Fibroblast of skin of left biceps (primary cell): Measurements from ENCODE around the gene AKT1S1.

Source experiments
- DNase-seq, 2 experiments: peaks; one replicate each; pipeline ENCODE4 v3.0.0-alpha.2; 2013; ENCODE audit warnings: low read depth in 2 of 2

AKT1S1 gene

DNA sequence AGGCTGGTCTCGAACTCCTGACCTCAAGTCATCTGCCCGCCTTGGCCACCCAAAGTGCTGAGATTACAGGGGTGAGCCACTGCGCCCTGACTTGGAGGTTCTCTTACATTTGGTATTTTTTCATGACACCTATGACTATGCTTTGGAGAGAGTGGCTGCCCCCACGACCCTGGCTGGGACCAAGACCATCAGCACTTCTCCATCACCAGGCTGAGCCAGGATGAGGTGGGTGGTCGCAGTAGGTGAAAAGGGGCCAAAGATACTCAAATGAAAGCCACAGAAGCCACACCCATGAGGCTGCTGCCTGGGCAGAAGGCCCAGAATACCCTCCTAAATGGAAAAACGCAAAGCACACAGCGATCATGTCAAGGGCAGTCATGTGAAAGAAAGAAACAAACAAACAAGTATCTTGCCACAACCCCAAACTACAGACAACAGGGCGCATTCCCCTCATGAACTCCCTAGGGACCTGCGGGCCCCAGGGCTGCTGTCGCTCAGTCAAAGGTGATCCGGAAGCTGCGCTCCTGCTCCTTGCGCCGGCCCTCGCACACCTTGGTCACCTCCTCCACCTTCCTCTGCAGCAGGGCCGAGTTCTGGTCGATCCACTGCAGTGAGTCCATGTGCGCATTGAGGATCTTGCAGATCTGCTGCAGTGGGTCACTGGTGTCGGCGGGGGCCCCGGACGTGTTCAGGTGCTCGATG lies 30.7 kb upstream of the AKT1S1 start:
- no peak for DNase-seq

DNA sequence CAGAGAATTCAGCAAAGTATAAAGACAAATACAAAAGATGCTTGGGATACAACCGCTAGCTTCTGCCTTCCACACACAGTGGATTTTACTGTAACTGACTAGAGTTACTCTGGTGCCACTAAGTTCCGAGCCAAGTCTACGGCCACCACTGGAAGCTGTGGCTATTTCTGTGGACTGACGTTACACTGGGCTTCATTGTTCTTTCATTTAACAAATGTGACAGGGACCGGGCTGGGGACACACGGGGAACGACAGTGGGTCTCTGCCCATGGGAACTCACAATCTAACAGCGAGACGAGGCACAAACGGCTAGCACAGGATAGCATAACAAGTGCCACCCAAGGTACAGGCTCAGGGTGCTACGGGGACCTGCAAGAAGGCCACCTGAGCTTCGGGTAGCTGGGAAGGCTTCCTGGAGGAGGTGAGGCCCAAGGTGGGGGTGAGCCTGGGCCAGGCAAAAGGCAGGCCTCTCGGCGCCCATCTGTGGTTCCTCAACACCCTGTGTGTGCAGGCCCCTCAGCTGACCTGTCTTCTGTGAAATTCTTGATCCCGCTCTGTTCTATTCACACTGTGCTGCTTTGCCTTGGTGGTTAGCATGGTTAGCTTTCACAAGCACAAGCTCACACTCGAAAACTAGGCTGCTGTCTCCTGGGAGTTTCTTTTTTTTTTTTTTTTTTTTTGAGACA lies 29.9 kb upstream of the AKT1S1 start:
- no peak for DNase-seq

GRCh38 chr19:49904136-49904535 lies 27.0 kb upstream of the AKT1S1 start:
- DNase-seq, result no peak

- no peak for DNase-seq
Measured at GRCh38 chr19:49896863-49897621, 19.9 kb upstream of the AKT1S1 start, which contains the start of gene IL4I1. Gene IL4I1, minus strand, starts transcription at chr19:49896887. Its CDS starts 727 bp downstream, at chr19:49896160.

- DNase-seq, result no peak
Measured at GRCh38 chr19:49895566-49896297, 18.6 kb upstream of the AKT1S1 start.

- no peak for DNase-seq
Measured at GRCh38 chr19:49894879-49895565, 17.9 kb upstream of the AKT1S1 start.

GRCh38 chr19:49894011-49894664 lies 17.0 kb upstream of the AKT1S1 start:
- DNase-seq, result no peak

DNA sequence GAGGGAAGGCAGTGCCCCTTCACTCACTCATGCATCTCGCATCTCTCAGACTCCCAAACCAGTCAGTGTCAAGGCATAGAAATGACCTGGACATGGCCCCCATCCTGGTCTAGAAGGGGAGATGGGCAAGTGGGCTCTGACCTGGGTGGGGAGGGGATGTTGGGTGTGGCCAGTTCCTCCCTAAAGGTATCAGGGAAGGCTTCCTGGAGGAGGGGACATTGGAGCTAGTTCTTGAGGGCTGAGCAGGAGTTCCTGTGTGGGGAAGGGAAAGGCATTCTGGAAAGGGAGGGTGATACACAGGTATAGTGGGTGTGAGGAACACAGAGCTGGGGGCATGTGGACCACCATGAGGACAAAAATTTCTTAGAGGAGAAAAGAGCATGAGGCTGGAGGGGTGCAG lies 15.6 kb upstream of the AKT1S1 start:
- DNase-seq, result no peak

GRCh38 chr19:49891393-49891792 lies 14.2 kb upstream of the AKT1S1 start:
- no peak for DNase-seq

DNA sequence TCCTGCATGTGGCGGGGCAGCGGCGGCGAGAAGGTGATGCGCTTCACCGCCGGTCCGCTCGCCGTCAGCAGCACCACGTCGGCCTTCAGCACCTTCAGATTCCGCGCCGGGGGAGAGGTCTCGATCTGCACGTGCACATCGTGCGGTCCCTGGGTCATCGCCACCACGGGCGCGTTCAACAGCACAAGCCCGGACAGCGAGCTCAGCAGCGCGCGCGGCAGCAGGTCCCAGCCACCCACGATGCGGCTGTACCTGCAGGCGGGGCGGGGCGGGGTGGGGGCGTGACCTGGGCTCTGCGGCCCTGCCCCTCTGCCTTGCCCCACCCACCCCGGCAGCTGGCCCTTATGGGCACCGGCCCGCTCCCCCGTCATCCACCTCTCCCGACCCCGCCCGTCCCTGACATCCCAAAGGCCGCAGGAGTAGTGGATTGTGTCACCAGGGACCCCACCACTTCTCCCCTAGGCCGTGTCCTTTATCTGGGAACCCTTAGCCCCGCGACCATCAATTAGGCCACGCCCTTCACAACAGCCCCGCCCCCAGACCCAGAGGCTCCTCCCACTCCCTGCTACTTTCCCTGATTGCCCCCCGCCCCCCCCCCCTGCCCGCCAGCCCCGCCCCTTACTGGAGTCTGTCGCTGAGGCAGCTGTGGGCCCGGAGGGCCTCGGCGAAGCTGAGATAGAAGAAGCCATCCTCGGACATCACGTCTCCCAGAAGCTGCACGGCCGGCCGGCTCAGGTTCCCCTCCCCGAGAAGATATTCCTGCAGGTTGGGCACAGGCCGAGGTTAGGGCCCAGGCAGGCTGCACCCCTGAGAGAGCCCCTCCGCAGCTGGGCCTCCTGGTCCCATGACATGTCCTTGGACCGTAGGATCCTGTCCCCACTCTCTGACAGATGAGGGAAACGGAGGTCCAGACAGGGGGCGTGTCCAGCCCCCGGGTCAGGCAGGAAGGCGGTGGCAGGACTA lies 13.5 kb upstream of the AKT1S1 start:
- DNase-seq, result no peak

- DNase-seq, result no peak
Measured at GRCh38 chr19:49889687-49890348, 12.7 kb upstream of the AKT1S1 start.

DNA sequence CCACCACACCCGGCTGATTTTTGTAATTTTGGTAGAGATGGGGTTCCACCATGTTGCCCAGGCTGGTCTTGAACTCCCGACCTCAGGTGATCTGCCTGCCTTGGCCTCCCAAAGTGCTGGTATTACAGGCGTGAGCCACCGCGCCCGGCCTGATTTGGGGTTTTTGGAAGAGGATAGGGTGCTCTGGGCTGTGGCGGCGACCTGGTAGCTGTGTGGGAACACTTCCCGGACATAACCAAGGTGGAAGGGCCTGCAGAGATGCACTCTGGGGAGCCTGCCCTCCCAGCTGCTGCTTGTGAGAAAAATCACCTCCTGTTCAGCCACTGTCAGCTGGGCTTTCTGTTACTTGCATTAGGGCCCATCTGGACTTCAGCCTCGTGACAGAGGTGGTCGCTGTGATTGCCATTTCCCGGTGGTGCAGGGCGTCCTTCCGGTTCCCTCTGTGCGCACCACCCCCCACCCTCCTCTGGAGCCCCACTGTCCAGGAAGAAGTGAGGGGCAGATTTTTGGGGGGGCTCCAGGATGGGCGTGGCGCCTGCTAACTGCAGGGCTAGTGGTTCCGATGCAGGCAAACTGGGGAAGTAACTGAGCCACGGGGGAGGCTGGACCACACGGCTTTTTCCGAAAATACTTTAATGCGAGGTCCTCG lies 12.0 kb upstream of the AKT1S1 start:
- DNase-seq, result no peak

DNA sequence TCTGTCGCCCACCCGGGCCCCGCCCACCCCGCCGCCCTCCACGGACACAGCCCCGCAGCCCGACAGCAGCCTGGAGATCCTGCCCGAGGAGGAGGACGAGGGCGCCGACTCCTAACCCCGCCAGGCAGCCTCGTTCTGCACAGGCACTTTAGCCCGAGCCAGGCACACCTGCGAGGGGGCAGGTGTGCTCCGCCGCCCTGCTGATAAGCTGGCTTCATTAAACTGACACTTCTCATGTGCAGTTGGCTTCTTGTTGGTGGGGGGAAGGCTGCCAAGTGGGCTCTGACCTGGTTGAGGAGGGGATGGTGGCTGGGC lies 11.3 kb upstream of the AKT1S1 start:
- DNase-seq, result no peak

DNA sequence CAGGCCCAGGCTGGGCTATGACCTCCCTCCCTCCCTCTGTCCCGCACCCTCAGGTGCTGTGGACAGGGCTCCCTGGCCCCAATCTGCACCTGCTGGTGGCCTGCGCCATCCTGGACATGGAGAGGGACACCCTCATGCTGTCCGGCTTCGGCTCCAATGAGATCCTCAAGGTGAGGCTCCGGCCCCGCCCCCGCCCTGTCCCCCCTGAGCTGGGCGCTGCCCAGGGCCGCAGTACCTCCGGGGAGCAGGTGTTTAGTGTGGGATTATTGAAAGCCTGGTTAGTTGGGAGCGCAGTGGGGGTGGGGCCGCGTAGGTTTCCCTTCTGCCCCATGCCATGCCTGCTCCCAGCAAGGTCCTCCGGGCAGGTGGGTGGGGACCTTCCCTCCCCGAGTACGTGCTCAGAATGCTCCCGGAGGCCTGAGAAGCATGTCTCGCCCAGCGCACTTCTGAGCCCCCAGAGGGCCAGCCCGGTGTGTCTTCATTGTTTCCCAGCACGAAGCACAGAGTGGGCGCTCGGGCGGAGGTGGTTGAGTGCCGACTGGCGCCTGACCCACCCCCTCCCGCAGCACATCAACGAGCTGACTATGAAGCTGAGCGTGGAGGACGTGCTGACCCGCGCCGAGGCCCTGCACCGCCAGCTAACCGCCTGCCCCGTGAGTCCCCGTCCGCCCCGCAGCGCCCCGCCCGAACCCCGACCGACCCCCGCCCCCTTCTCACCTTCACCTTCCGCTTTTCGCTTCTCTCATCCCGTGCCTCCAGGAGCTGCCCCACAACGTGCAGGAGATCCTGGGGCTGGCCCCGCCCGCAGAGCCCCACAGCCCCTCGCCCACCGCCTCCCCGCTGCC lies 10.7 kb upstream of the AKT1S1 start:
- DNase-seq, result no peak

DNA sequence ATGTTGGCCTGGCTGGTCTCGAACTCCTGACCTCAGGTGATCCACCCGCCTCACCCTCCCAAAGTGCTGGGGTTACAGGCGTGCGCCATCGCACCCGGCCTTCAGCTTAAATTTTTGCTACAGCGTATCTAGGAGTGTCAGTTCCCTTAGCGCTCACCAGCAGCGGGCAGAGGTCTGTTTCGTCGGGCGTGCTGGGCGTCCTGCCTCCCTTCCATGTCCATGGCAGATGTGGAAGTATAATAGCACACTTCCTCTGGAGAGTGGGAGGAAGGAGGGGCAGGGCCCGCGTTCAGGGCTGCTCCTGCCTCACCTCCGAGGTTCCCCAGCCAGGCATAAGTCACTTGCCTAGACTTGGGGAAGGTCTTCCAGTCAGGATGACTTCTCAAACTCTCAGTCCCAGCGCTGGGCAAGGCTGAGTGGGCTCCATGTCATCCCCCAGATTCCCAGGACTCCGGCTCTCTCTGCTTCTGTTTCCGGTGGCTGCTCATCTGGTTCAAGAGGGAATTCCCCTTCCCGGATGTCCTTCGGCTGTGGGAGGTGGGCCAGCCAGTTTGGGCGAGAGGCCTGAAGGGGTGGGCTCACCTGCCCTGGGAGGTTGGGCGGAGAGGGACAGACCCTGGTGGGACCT lies 10.0 kb upstream of the AKT1S1 start:
- DNase-seq, result no peak

- no peak for DNase-seq
Measured at GRCh38 chr19:49884760-49885159, 7.6 kb upstream of the AKT1S1 start.

- no peak for DNase-seq
Measured at GRCh38 chr19:49884109-49884508, 7.0 kb upstream of the AKT1S1 start.
